ENCODE measurements around the gene CORO2B. TPM values are rescaled to one million over a fixed set of nuclear protein-coding genes. Genes with fewer than 3 reads are reported as not detected.

The CORO2B gene
- total and polyA plus RNA-seq, 2 experiments from 2014 or later = 1.6 to 4.6 TPM

DNA sequence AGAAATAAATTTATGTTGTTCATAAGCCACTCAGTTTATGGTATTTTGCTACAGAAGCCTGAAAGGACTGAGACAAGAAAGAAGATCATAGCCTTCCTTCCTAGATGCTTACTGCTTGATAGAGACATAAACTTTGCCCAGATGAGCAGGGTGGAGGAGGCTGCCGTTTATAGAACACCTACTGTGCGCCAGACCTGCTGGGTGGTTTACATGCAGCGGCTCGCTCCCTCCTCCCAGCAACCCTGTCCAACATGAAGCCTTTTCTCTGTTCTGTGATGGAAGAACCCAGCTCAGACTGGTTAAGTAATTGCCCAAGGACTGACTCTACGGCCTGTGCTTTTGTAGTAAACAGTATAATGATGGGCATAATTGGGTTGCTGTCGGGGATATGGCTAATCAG lies 37.0 kb downstream of the CORO2B start (continued):
- TF ChIP-seq, protein P1, sequence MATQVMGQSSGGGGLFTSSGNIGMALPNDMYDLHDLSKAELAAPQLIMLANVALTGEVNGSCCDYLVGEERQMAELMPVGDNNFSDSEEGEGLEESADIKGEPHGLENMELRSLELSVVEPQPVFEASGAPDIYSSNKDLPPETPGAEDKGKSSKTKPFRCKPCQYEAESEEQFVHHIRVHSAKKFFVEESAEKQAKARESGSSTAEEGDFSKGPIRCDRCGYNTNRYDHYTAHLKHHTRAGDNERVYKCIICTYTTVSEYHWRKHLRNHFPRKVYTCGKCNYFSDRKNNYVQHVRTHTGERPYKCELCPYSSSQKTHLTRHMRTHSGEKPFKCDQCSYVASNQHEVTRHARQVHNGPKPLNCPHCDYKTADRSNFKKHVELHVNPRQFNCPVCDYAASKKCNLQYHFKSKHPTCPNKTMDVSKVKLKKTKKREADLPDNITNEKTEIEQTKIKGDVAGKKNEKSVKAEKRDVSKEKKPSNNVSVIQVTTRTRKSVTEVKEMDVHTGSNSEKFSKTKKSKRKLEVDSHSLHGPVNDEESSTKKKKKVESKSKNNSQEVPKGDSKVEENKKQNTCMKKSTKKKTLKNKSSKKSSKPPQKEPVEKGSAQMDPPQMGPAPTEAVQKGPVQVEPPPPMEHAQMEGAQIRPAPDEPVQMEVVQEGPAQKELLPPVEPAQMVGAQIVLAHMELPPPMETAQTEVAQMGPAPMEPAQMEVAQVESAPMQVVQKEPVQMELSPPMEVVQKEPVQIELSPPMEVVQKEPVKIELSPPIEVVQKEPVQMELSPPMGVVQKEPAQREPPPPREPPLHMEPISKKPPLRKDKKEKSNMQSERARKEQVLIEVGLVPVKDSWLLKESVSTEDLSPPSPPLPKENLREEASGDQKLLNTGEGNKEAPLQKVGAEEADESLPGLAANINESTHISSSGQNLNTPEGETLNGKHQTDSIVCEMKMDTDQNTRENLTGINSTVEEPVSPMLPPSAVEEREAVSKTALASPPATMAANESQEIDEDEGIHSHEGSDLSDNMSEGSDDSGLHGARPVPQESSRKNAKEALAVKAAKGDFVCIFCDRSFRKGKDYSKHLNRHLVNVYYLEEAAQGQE (IDR thresholded peaks at IDR 0.05; ENCODE audit: unreplicated experiment) = no peak
- TF ChIP-seq POLR2AphosphoS5 (IDR thresholded peaks at IDR 0.05; ENCODE audit: low read depth) = no peak
- TF ChIP-seq, protein P2, sequence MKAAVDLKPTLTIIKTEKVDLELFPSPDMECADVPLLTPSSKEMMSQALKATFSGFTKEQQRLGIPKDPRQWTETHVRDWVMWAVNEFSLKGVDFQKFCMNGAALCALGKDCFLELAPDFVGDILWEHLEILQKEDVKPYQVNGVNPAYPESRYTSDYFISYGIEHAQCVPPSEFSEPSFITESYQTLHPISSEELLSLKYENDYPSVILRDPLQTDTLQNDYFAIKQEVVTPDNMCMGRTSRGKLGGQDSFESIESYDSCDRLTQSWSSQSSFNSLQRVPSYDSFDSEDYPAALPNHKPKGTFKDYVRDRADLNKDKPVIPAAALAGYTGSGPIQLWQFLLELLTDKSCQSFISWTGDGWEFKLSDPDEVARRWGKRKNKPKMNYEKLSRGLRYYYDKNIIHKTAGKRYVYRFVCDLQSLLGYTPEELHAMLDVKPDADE (IDR thresholded peaks at IDR 0.05) = no peak

DNA sequence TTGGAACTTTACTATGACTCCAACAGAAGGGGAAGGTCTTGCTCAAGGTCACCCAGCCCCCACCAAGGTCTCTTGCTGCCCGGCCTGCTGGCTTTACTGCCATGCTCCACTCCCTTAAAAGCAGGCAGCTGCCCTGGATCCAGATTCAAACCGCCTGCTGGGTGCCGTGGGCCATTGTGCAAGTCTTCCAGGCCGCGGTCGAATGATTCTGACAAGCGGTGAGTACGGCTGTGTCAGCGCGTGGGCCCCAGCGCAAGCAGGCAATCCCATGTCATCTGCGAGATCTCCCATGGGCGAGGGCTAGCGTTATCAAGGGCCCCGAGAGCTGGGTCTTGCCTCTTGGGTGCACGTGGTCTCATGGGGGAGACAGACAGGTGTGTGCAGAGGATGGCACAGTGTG lies 37.6 kb downstream of the CORO2B start:
- Histone ChIP-seq H4K20me1 (replicated peaks; ENCODE audit: insufficient read depth) (no peaks in the 10 kb centered on the region), H3K36me3 (ENCODE audit: insufficient read depth) (no peaks in the 10 kb centered on the region), H3K4me3 (no peak overlapping the region), H3K9me2 (ENCODE audit: insufficient read depth) (no peaks in the 10 kb centered on the region), H3K27ac (ENCODE audit: low read depth) (no peak overlapping the region), H3K4me1 (ENCODE audit: insufficient read depth) (peaks cover 17% of the 10 kb centered on the region), H3K27me3 (ENCODE audit: insufficient read depth) (no peaks in the 10 kb centered on the region), H3K4me2 (no peak overlapping the region), H3F3A (replicated peaks; ENCODE audit: low read depth) (no peaks in the 10 kb centered on the region), H3K79me2 (replicated peaks; ENCODE audit: insufficient read depth) (0 out of 2 replicates have a peak, but pooled peaks cover 3% of the 10 kb centered on the region), H2AFZ (no peak overlapping the region)
- Mint-ChIP-seq H3K27me3 (ENCODE audit: insufficient read depth, low read depth, poor library complexity) (peaks cover 8% of the 10 kb centered on the region), H3K4me1 (peaks cover 27% of the 10 kb centered on the region), H3K4me3 (no peak overlapping the region), H3K27ac (no peak overlapping the region), H3K36me3 (ENCODE audit: low read depth) (no peaks in the 10 kb centered on the region), H3K9me3 (no peaks in the 10 kb centered on the region)
- TF ChIP-seq EZH2phosphoT487 (IDR thresholded peaks at IDR 0.05; ENCODE audit: unreplicated experiment) (no peak), NANOG (IDR thresholded peaks at IDR 0.05; ENCODE audit: borderline replicate concordance) (no peak), ZNF331 (CRISPR knock-in tag; IDR thresholded peaks at IDR 0.05; ENCODE audit: low read depth) (no peak)
- TF ChIP-seq, protein P3, sequence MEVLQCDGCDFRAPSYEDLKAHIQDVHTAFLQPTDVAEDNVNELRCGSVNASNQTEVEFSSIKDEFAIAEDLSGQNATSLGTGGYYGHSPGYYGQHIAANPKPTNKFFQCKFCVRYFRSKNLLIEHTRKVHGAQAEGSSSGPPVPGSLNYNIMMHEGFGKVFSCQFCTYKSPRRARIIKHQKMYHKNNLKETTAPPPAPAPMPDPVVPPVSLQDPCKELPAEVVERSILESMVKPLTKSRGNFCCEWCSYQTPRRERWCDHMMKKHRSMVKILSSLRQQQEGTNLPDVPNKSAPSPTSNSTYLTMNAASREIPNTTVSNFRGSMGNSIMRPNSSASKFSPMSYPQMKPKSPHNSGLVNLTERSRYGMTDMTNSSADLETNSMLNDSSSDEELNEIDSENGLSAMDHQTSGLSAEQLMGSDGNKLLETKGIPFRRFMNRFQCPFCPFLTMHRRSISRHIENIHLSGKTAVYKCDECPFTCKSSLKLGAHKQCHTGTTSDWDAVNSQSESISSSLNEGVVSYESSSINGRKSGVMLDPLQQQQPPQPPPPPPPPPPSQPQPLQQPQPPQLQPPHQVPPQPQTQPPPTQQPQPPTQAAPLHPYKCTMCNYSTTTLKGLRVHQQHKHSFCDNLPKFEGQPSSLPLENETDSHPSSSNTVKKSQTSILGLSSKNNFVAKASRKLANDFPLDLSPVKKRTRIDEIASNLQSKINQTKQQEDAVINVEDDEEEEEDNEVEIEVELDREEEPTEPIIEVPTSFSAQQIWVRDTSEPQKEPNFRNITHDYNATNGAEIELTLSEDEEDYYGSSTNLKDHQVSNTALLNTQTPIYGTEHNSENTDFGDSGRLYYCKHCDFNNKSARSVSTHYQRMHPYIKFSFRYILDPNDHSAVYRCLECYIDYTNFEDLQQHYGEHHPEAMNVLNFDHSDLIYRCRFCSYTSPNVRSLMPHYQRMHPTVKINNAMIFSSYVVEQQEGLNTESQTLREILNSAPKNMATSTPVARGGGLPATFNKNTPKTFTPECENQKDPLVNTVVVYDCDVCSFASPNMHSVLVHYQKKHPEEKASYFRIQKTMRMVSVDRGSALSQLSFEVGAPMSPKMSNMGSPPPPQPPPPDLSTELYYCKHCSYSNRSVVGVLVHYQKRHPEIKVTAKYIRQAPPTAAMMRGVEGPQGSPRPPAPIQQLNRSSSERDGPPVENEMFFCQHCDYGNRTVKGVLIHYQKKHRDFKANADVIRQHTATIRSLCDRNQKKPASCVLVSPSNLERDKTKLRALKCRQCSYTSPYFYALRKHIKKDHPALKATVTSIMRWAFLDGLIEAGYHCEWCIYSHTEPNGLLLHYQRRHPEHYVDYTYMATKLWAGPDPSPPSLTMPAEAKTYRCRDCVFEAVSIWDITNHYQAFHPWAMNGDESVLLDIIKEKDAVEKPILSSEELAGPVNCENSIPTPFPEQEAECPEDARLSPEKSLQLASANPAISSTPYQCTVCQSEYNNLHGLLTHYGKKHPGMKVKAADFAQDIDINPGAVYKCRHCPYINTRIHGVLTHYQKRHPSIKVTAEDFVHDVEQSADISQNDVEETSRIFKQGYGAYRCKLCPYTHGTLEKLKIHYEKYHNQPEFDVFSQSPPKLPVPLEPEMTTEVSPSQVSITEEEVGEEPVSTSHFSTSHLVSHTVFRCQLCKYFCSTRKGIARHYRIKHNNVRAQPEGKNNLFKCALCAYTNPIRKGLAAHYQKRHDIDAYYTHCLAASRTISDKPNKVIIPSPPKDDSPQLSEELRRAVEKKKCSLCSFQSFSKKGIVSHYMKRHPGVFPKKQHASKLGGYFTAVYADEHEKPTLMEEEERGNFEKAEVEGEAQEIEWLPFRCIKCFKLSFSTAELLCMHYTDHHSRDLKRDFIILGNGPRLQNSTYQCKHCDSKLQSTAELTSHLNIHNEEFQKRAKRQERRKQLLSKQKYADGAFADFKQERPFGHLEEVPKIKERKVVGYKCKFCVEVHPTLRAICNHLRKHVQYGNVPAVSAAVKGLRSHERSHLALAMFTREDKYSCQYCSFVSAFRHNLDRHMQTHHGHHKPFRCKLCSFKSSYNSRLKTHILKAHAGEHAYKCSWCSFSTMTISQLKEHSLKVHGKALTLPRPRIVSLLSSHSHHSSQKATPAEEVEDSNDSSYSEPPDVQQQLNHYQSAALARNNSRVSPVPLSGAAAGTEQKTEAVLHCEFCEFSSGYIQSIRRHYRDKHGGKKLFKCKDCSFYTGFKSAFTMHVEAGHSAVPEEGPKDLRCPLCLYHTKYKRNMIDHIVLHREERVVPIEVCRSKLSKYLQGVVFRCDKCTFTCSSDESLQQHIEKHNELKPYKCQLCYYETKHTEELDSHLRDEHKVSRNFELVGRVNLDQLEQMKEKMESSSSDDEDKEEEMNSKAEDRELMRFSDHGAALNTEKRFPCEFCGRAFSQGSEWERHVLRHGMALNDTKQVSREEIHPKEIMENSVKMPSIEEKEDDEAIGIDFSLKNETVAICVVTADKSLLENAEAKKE (CRISPR knock-in tag; IDR thresholded peaks at IDR 0.05) = no peak
- TF ChIP-seq, protein P4, sequence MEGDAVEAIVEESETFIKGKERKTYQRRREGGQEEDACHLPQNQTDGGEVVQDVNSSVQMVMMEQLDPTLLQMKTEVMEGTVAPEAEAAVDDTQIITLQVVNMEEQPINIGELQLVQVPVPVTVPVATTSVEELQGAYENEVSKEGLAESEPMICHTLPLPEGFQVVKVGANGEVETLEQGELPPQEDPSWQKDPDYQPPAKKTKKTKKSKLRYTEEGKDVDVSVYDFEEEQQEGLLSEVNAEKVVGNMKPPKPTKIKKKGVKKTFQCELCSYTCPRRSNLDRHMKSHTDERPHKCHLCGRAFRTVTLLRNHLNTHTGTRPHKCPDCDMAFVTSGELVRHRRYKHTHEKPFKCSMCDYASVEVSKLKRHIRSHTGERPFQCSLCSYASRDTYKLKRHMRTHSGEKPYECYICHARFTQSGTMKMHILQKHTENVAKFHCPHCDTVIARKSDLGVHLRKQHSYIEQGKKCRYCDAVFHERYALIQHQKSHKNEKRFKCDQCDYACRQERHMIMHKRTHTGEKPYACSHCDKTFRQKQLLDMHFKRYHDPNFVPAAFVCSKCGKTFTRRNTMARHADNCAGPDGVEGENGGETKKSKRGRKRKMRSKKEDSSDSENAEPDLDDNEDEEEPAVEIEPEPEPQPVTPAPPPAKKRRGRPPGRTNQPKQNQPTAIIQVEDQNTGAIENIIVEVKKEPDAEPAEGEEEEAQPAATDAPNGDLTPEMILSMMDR (conservative IDR thresholded peaks at IDR 0.05; ENCODE audit: low read depth in 2 of 2) = no peak
- DNase-seq (ENCODE audit: low spot score) (no peak), ATAC-seq (no peak)

Data from GM23338 (cell line).